ENCODE data around the gene PHLPP1. TPM values are rescaled to one million over a fixed set of nuclear protein-coding genes. Genes with fewer than 3 reads are reported as not detected.

PHLPP1 gene
- total and polyA plus RNA-seq, 9 donors, result 4.4 to 15.9 (median 12.0) TPM

- Histone ChIP-seq H3K36me3 (no peaks in the 10 kb centered on the region), H3K9me3 (no peaks in the 10 kb centered on the region), H3K4me3 (no peak overlapping the region), H3K27ac (no peak overlapping the region), H3K4me1 (ENCODE audit: insufficient read depth) (peaks cover 4% of the 10 kb centered on the region), H3K27me3 (no peaks in the 10 kb centered on the region)
- 88 to 91% (median 89%) methylated on average over 6 of the region's 6 CpGs for WGBS, 3 donors
- no peak for TF ChIP-seq CTCF (IDR thresholded peaks at IDR 0.05)
- TF ChIP-seq EP300 (IDR thresholded peaks at IDR 0.05), result no peak
- no peak for TF ChIP-seq POLR2A (IDR thresholded peaks at IDR 0.05)
- intact Hi-C loops (cut with DNase I), result no loop called here
- DNase-seq, result no peak
These were observed 34.0 kb downstream of the PHLPP1 start for GRCh38 chr18:62749389-62749788.

- intact Hi-C loops (cut with DNase I), result no loop called here
- H3K4me1 ChIP-seq (ENCODE audit: insufficient read depth), result peaks cover 4% of the 10 kb centered on the region
- no peaks in the 10 kb centered on the region for H3K36me3 ChIP-seq
- WGBS, 3 donors, result 20 to 32% (median 27%) methylated on average over 3 of the region's 3 CpGs
- H3K27ac ChIP-seq, result no peak overlapping the region
- H3K9me3 ChIP-seq, result no peaks in the 10 kb centered on the region
- H3K4me3 ChIP-seq, result no peak overlapping the region
- no peak for DNase-seq
- TF ChIP-seq CTCF (IDR thresholded peaks at IDR 0.05) (no peak), POLR2A (IDR thresholded peaks at IDR 0.05) (no peak), EP300 (IDR thresholded peaks at IDR 0.05) (no peak)
- no peaks in the 10 kb centered on the region for H3K27me3 ChIP-seq
These were observed 36.0 kb downstream of the PHLPP1 start for GRCh38 chr18:62751341-62751821.

- intact Hi-C loops (cut with DNase I), result no loop called here
- Histone ChIP-seq H3K9me3 (no peaks in the 10 kb centered on the region), H3K27ac (no peak overlapping the region), H3K4me1 (ENCODE audit: insufficient read depth) (peaks cover 4% of the 10 kb centered on the region), H3K4me3 (no peak overlapping the region), H3K36me3 (no peaks in the 10 kb centered on the region), H3K27me3 (no peaks in the 10 kb centered on the region)
- TF ChIP-seq POLR2A (IDR thresholded peaks at IDR 0.05), result no peak
- no peak for TF ChIP-seq EP300 (IDR thresholded peaks at IDR 0.05)
- no peak for TF ChIP-seq CTCF (IDR thresholded peaks at IDR 0.05)
- 79 to 88% (median 83%) methylated on average over 3 of the region's 3 CpGs for WGBS, 3 donors
- DNase-seq, result no peak
These were observed 36.6 kb downstream of the PHLPP1 start for GRCh38 chr18:62751977-62752376.

GRCh38 chr18:62754026-62754425 is 38.7 kb downstream of the PHLPP1 start:
- no peak for DNase-seq
- Histone ChIP-seq H3K27me3 (no peaks in the 10 kb centered on the region), H3K27ac (no peak overlapping the region), H3K9me3 (no peaks in the 10 kb centered on the region), H3K4me3 (no peak overlapping the region), H3K36me3 (no peaks in the 10 kb centered on the region), H3K4me1 (ENCODE audit: insufficient read depth) (peaks cover 4% of the 10 kb centered on the region)
- TF ChIP-seq POLR2A (IDR thresholded peaks at IDR 0.05) (no peak), EP300 (IDR thresholded peaks at IDR 0.05) (no peak), CTCF (IDR thresholded peaks at IDR 0.05) (no peak)
- intact Hi-C loops (cut with DNase I), result no loop called here

Data from ovary (tissue), 9 donors.